Heart left ventricle (tissue), 16 donors: ENCODE results near the gene RBM7. TPM values are rescaled to one million over a fixed set of nuclear protein-coding genes. Genes with fewer than 3 reads are reported as not detected.

Experiments
- ATAC-seq, 4 donors: fragments of 200-7000 bp; cut with Tn5 transposase; one replicate each; pipeline ENCODE4 v1.9.1; 2020 to 2022; ENCODE audit warnings: moderate library complexity in 4 of 4, mild to moderate bottlenecking in 3 of 4, moderate number of reproducible peaks in 1 of 4
- DNase-seq, 5 donors: peaks; one replicate each; pipeline ENCODE4 v3.0.0-alpha.2; 2020
- H3K27ac ChIP-seq, 12 donors: fragments of 200-600 bp; sonication (generic) in 4 of 12; one replicate each; pipeline versions ENCODE4 v1.5.0 to v1.8.0; 2016 to 2022; ENCODE audit warnings: mild to moderate bottlenecking in 2 of 12
- H3K27me3 ChIP-seq, 9 donors: fragments of 200-600 bp; sonication (generic) in 2 of 9; one replicate each; pipeline versions ENCODE4 v1.5.1 to v1.8.0; 2016 to 2022; ENCODE audit warnings: mild to moderate bottlenecking in 3 of 9
- H3K36me3 ChIP-seq, 9 donors: fragments of 200-600 bp; sonication (generic) in 2 of 9; one replicate each; pipeline versions ENCODE4 v1.5.0 to v1.8.0; 2018 to 2022; ENCODE audit warnings: mild to moderate bottlenecking in 2 of 9
- H3K4me1 ChIP-seq, 12 donors: fragments of 200-600 bp; sonication (generic) in 4 of 12; one replicate each; pipeline versions ENCODE4 v1.5.0 to v1.8.0; 2016 to 2022; ENCODE audit warnings: mild to moderate bottlenecking in 3 of 12
- H3K4me3 ChIP-seq, 12 donors: fragments of 200-600 bp; sonication (generic) in 4 of 12; one replicate each; pipeline versions ENCODE4 v1.5.0 to v1.8.0; 2017 to 2022; ENCODE audit warnings: mild to moderate bottlenecking in 9 of 12, moderate library complexity in 4 of 12
- H3K9me3 ChIP-seq, 12 donors: fragments of 200-600 bp; sonication (generic) in 4 of 12; one replicate each; pipeline versions ENCODE4 v1.5.0 to v1.8.0; 2016 to 2022; ENCODE audit warnings: mild to moderate bottlenecking in 1 of 12
- CTCF ChIP-seq, 12 donors: fragments of 200-600 bp; sonication (generic) in 4 of 12; IDR thresholded peaks; one replicate each; pipeline versions ENCODE4 v1.5.0 to v1.8.0; 2018 to 2022; ENCODE audit warnings: antibody characterized with exemption in 12 of 12, mild to moderate bottlenecking in 5 of 12
- POLR2A ChIP-seq, 2 donors: fragments of 450-650 bp; IDR thresholded peaks; one replicate each; pipeline ENCODE4 v1.6.1; 2017; ENCODE audit warnings: antibody characterized with exemption in 2 of 2, mild to moderate bottlenecking in 2 of 2, moderate library complexity in 2 of 2
- WGBS, 4 donors: extraction: QIAGEN DNeasy Blood & Tissue Kit in 2 of 4; methylation state at CpG; one replicate each; pipeline versions ENCODE4 v1.1.5 to v1.1.7; 2013 to 2018; 5-methylcytosine and 5-hydroxymethylcytosine counted together
- intact Hi-C, 10 donors: fragments of 100-400 bp; cut with DNase I; formaldehyde crosslinking; loops; one replicate each; pipeline versions ENCODE4 v1.11.1 to v1.14.2; 2022
- polyA plus RNA-seq, 2 donors: library from polyadenylated mRNA; stranded (reverse); fragments of 200-250 nt; gene quantifications; one replicate each; pipeline ENCODE4 v1.2.3, GENCODE V29; 2013
- total RNA-seq, 9 donors: library from RNA; depleted of rRNA in 2 of 9; stranded (reverse); fragments of >200 nt in 2 of 9; fragmentation: NEBNext Ultra II Directional in 3 of 9; extraction: Animal tissue kit (Norgen Biotek cat#: 25700) in 3 of 9; gene quantifications; one replicate each; pipeline versions ENCODE4 v1.1.0 to v1.2.4, GENCODE V29; 2016 to 2023
- donor health status: ischemic (EF 13 %, LVEDD 7.1; RV severe dilation, severe dysfunction).
- donor health status: healthy with polysubstance abuse.
- donor health status: DM: no; HTN: yes; CAD: no.
- donor health status: DM: no; HTN: no; CAD: no.
- donor health status: ischemic (EF 25% LVEDD 6.9; RV normal size, moderate dysfunction).
- donor health status: ischemic (EF 25% LVEDD 5.7; RV mildly dilated, moderate dysfunction).
- donor health status: healthy.
- donor health status: DM: yes; HTN: yes; CAD: no.
- donor health status: ischemic (EF 35%, LVEDD 5.7; RV mildly dilated, moderate dysfunction).
- donor health status: nonischemic (EF 11% LVEDD 7.7; RV severe dilation, severe dysfunction).
- donor health status: DM: yes; HTN: yes; CAD: no.
- donor health status: PGD.
- donor health status: ischemic (EF 29% LVEDD 5.4; RV normal size, mild dysfunction).
- donor health status: nonischemic (EF 23%, LVEDD 6.1; RV moderate dilation, normal function).

The RBM7 gene
- total and polyA plus RNA-seq, 11 donors: 2.7 to 28.7 (median 20.5) TPM

GRCh38 chr11:114367244-114367957 lies 33.1 kb upstream of the RBM7 start:
- TF ChIP-seq POLR2A (IDR thresholded peaks at IDR 0.05) (no peak), CTCF (IDR thresholded peaks at IDR 0.05) (no peak)
- DNase-seq: no peak
- no peak overlapping the region for H3K4me3 ChIP-seq
- intact Hi-C loops: no loop called here
- H3K27ac ChIP-seq: no peak overlapping the region
- ATAC-seq: no peak
- H3K27me3 ChIP-seq: peaks cover 0 to 4% (median 0%) of the 10 kb centered on the region in 9 donors
- no peaks in the 10 kb centered on the region for H3K9me3 ChIP-seq
- peaks cover 0 to 4% (median 0%) of the 10 kb centered on the region in 12 donors for H3K4me1 ChIP-seq
- H3K36me3 ChIP-seq: no peaks in the 10 kb centered on the region
- 62 to 72% (median 69%) methylated on average over 9 of the region's 9 CpGs for WGBS, 4 donors

GRCh38 chr11:114368918-114369680 lies 31.4 kb upstream of the RBM7 start:
- 79 to 83% (median 82%) methylated on average over 5 of the region's 5 CpGs for WGBS, 4 donors
- Histone ChIP-seq H3K4me3 (no peak overlapping the region), H3K4me1 (peaks cover 0 to 4% (median 0%) of the 10 kb centered on the region in 12 donors), H3K36me3 (no peaks in the 10 kb centered on the region), H3K27me3 (peaks cover 0 to 4% (median 0%) of the 10 kb centered on the region in 9 donors), H3K27ac (no peak overlapping the region), H3K9me3 (no peaks in the 10 kb centered on the region)
- ATAC-seq (no peak), DNase-seq (no peak)
- TF ChIP-seq CTCF (IDR thresholded peaks at IDR 0.05) (no peak), POLR2A (IDR thresholded peaks at IDR 0.05) (no peak)
- intact Hi-C loops: no loop called here

GRCh38 chr11:114375052-114375451 lies 25.4 kb upstream of the RBM7 start:
- no peak for ATAC-seq
- 88 to 96% (median 94%) methylated on average over 3 of the region's 3 CpGs for WGBS, 4 donors
- peaks cover 0 to 5% (median 0%) of the 10 kb centered on the region in 12 donors for H3K4me1 ChIP-seq
- H3K36me3 ChIP-seq: no peaks in the 10 kb centered on the region
- intact Hi-C loops: no loop called here
- no peaks in the 10 kb centered on the region for H3K27me3 ChIP-seq
- no peak for TF ChIP-seq CTCF (IDR thresholded peaks at IDR 0.05)
- no peak for TF ChIP-seq POLR2A (IDR thresholded peaks at IDR 0.05)
- no peak for DNase-seq
- H3K27ac ChIP-seq: no peak overlapping the region
- H3K4me3 ChIP-seq: no peak overlapping the region
- no peaks in the 10 kb centered on the region for H3K9me3 ChIP-seq

GRCh38 chr11:114377612-114378267 lies 22.7 kb upstream of the RBM7 start:
- Histone ChIP-seq H3K9me3 (peaks cover 0 to 4% (median 0%) of the 10 kb centered on the region in 12 donors), H3K4me3 (no peak overlapping the region), H3K27ac (no peak overlapping the region), H3K27me3 (no peaks in the 10 kb centered on the region), H3K36me3 (no peaks in the 10 kb centered on the region), H3K4me1 (peaks cover 0 to 5% (median 0%) of the 10 kb centered on the region in 12 donors)
- ATAC-seq (no peak), DNase-seq (no peak)
- 83 to 91% (median 87%) methylated on average over 7 of the region's 7 CpGs for WGBS, 4 donors
- intact Hi-C loops: no loop called here
- TF ChIP-seq CTCF (IDR thresholded peaks at IDR 0.05) (no peak), POLR2A (IDR thresholded peaks at IDR 0.05) (no peak)
